A549 treated with AZD9567 at 1 μM for 4 hours (cell line): ENCODE measurements around the gene OR13H1. TPM values are rescaled to one million over a fixed set of nuclear protein-coding genes. Genes with fewer than 3 reads are reported as not detected.

Experiments
- total RNA-seq: library from RNA; stranded (reverse); fragments of 200-300 nt; extraction: Qiagen RNA extraction; gene quantifications from 5 replicates; pipeline ENCODE4 v1.2.3, GENCODE V29; 2022; ENCODE audit not compliant: insufficient read depth

The OR13H1 gene
- not detected in 5 replicates for total RNA-seq

GRCh38 chrX:131543774-131544173 lies at the start of gene OR13H1:
Gene OR13H1, plus strand, starts transcription at chrX:131544074. Its CDS starts 0 bp downstream, at chrX:131544074.

